Stimulated activated naive B cell treated with anti-CD40 and anti-IgM and Interleukin-4, amounts not matched to agents 10 μg/mL and 1 μg/mL and 100 μg/mL, for 72 hours (primary cell): ENCODE results near the gene SCUBE1.

ENCODE experiments used
- ATAC-seq, 2 donors: fragments of 150-1000 bp; cut with Tn5 transposase; replicated peaks; 2 replicates each; pipeline ENCODE4 v1.10.0; 2021; ENCODE audit warnings: moderate library complexity in 1 of 2
- DNase-seq: peaks from one replicate; pipeline ENCODE4 v3.0.0; 2021
- H3K27ac Mint-ChIP-seq: one replicate; pipeline ENCODE4 v1.8.0; 2022; ENCODE audit warnings: mild to moderate bottlenecking, mixed read lengths
- H3K27me3 Mint-ChIP-seq, 2 donors: one replicate each; pipeline ENCODE4 v1.8.0; 2022; ENCODE audit warnings: mixed read lengths in 2 of 2
- H3K36me3 Mint-ChIP-seq, 2 donors: one replicate each; pipeline ENCODE4 v1.8.0; 2022; ENCODE audit warnings: mixed read lengths in 2 of 2, mild to moderate bottlenecking in 1 of 2
- H3K4me1 Mint-ChIP-seq, 2 donors: one replicate each; pipeline ENCODE4 v1.8.0; 2022; ENCODE audit warnings: mixed read lengths in 2 of 2, mild to moderate bottlenecking in 1 of 2
- H3K4me3 Mint-ChIP-seq, 2 donors: one replicate each; pipeline ENCODE4 v1.8.0; 2022; ENCODE audit warnings: mild to moderate bottlenecking in 2 of 2, mixed read lengths in 2 of 2, moderate library complexity in 1 of 2
- H3K9me3 Mint-ChIP-seq, 2 donors: one replicate each; pipeline ENCODE4 v1.8.0; 2022; ENCODE audit warnings: mixed read lengths in 2 of 2, mild to moderate bottlenecking in 1 of 2

Gene SCUBE1

DNA sequence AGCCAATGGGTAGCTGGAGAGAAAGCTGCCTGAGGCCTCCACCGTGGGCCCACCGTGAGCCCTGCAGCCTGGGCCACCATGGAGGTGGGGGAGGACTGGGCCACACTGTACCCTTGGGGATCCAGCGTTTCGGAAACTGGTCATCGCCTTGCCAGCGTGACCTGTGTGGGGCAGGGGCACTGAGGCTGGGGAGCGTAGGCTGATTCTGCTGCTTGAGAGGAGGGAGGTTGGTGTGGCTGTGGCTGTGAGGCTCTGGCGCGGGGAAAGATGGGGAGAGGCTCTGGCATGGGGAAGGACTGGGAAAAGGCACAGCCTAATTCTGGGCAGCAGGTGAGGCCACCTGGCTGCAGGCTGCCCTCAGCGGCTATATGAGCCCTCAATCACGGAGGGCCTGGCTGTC is 143.6 kb downstream of the SCUBE1 start:
- H3K9me3 Mint-ChIP-seq = no peaks in the 10 kb centered on the region
- no peak overlapping the region for H3K4me3 Mint-ChIP-seq
- ATAC-seq (no peak), DNase-seq (no peak)
- no peak overlapping the region for H3K27ac Mint-ChIP-seq
- H3K27me3 Mint-ChIP-seq = peaks cover 29% of the 10 kb centered on the region in 2 donors
- no peaks in the 10 kb centered on the region for H3K4me1 Mint-ChIP-seq
- no peaks in the 10 kb centered on the region for H3K36me3 Mint-ChIP-seq

DNA sequence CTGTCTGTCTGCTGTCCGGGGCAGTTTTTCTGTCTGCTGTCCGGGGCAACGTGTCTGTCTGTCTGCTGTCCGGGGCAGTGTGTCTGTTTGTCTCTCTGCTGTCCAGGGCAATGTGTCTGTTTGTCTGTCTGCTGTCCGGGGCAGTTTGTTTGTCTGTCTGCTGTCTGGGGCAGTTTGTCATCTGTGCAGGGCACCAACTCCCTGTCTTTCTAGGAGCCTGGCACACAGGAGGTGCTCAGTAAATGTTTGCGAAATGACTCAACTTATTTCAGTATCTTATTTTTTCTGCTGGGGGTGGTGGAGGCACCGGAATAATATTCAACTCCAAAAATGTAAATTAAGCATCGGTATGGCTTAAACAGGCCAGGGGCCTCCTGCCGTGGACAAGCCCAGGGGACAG is 144.2 kb downstream of the SCUBE1 start:
- DNase-seq = no peak
- no peaks in the 10 kb centered on the region for H3K36me3 Mint-ChIP-seq
- H3K27me3 Mint-ChIP-seq = peaks cover 29% of the 10 kb centered on the region in 2 donors
- no peaks in the 10 kb centered on the region for H3K9me3 Mint-ChIP-seq
- H3K4me3 Mint-ChIP-seq = no peak overlapping the region
- no peaks in the 10 kb centered on the region for H3K4me1 Mint-ChIP-seq
- no peak overlapping the region for H3K27ac Mint-ChIP-seq
- ATAC-seq = no peak

DNA sequence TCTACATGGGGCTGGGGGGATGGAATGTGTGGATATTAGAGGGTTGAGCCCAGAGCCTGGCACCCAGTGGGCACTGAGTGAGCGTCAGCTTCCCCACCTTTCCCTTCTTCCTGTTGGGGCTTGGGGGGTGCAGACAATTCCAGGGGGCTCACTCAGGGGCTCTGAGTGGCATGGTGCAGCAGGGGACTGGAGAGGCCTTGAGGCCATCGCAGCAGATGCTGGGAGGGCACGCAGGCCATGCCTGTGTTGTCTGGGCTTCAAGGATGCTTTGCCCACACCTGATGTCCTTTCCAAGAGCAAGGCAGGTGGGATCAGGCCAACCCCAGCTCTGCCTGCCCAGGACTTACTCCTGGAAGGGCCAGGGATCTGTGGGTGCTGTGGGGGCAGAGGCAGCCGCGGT is 145.0 kb downstream of the SCUBE1 start:
- DNase-seq (no peak), ATAC-seq (no peak)
- no peaks in the 10 kb centered on the region for H3K4me1 Mint-ChIP-seq
- no peaks in the 10 kb centered on the region for H3K36me3 Mint-ChIP-seq
- peaks cover 29% of the 10 kb centered on the region in 2 donors for H3K27me3 Mint-ChIP-seq
- H3K4me3 Mint-ChIP-seq = no peak overlapping the region
- H3K27ac Mint-ChIP-seq = no peak overlapping the region
- H3K9me3 Mint-ChIP-seq = no peaks in the 10 kb centered on the region

DNA sequence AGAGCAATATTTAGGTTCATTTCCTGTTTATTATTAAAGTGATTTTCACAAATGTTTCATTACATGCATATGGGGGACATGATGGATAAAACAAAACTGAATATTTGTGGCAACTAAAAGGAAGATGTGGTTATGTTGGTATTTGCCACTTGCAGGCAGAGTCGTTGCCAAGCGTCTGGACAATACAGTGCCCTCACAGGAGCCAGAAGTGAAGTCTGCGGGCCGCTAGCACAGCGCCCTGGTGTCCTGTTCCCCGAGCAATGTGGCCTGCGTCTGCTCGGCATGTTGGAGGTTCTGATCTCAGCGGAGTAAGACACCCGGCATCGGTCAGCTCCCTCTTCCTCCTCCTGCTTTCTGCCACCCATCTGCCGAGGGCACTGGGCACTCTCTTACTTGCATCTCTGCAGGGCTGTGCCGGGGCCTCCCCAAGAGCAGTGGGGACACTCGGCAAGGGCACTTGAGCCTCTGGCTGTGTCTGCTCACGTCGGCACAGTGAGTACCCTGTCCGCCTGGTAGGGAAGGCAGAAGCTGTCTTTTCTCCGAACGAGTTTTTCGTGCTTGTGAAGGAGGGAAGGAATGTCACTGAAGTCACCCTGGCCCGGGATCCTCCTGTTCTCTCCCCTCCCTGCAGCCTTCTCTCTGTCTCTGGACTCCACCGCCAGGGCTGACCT is 145.8 kb downstream of the SCUBE1 start:
- Mint-ChIP-seq H3K36me3 (no peaks in the 10 kb centered on the region), H3K27me3 (peaks cover 29% of the 10 kb centered on the region in 2 donors), H3K4me1 (no peaks in the 10 kb centered on the region), H3K9me3 (no peaks in the 10 kb centered on the region), H3K27ac (no peak overlapping the region), H3K4me3 (no peak overlapping the region)
- no peak for DNase-seq
- ATAC-seq = no peak

DNA sequence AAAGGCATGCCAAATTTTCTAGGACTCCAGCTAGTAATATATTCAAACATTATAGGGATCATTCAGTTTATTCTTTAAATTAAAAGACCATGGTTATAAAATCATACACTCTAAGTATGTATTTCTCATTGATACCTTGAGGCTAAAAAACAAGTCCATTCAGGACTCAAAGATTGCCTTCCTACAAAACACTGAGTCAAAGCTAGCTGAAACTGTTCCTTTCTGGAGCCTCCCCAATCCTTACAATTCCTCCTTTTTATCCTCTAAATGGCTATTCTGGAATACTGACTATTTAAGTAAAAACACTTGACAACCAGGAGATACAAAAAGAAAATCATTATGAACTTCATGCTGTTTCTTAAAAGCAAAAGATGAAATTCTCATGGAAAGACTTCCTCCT is 151.3 kb downstream of the SCUBE1 start:
- H3K4me3 Mint-ChIP-seq = no peak overlapping the region
- DNase-seq (no peak), ATAC-seq (no peak)
- no peak overlapping the region for H3K27ac Mint-ChIP-seq
- peaks cover 11 to 14% of the 10 kb centered on the region in 2 donors for H3K27me3 Mint-ChIP-seq
- peaks cover 3 to 6% of the 10 kb centered on the region in 2 donors for H3K9me3 Mint-ChIP-seq
- H3K4me1 Mint-ChIP-seq = no peaks in the 10 kb centered on the region
- H3K36me3 Mint-ChIP-seq = peaks cover 0 to 4% of the 10 kb centered on the region in 2 donors

DNA sequence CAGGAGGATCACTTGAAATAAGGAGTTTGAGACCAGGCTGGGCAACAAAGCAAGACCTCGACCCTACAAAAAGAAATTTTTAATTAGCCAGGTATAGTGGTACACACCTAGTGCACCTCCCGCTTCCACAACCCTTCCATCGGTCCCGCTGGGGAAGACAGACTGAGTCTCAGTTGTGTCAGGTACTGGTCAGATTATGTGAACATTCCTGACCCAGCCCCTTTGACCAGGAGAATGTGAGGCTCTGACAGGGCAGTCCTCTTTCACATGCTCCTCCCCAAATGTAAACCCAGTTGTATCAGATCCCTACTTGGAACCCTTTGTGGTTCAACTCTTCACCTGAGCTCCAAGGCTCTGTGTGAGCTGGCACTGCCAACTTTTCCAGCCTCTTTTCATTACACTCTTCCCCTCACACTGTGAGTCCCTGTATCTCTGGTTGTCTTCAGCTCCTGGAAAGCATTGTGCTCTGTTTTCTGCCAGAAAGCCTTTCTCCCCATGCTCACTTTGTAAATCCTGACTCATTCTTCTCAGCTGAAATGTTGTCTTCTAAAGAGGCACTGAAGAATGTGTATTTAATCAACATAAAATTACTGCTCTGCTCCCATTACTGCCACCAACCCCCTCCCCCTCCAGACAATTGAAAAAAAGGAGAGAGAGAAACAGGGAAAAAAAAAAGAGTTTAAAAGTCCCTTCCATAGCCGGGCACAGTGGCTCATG is 154.2 kb downstream of the SCUBE1 start:
- ATAC-seq = no peak
- peaks cover 0 to 11% of the 10 kb centered on the region in 2 donors for H3K36me3 Mint-ChIP-seq
- peaks cover 9 to 22% of the 10 kb centered on the region in 2 donors for H3K4me1 Mint-ChIP-seq
- peaks cover 3 to 6% of the 10 kb centered on the region in 2 donors for H3K9me3 Mint-ChIP-seq
- peaks cover 7 to 14% of the 10 kb centered on the region in 2 donors for H3K27me3 Mint-ChIP-seq
- peak overlapping the region; percentile 37 for H3K27ac Mint-ChIP-seq
- no peak for DNase-seq
- peak overlapping the region in 1 of 2 donors; percentile 37 for H3K4me3 Mint-ChIP-seq

DNA sequence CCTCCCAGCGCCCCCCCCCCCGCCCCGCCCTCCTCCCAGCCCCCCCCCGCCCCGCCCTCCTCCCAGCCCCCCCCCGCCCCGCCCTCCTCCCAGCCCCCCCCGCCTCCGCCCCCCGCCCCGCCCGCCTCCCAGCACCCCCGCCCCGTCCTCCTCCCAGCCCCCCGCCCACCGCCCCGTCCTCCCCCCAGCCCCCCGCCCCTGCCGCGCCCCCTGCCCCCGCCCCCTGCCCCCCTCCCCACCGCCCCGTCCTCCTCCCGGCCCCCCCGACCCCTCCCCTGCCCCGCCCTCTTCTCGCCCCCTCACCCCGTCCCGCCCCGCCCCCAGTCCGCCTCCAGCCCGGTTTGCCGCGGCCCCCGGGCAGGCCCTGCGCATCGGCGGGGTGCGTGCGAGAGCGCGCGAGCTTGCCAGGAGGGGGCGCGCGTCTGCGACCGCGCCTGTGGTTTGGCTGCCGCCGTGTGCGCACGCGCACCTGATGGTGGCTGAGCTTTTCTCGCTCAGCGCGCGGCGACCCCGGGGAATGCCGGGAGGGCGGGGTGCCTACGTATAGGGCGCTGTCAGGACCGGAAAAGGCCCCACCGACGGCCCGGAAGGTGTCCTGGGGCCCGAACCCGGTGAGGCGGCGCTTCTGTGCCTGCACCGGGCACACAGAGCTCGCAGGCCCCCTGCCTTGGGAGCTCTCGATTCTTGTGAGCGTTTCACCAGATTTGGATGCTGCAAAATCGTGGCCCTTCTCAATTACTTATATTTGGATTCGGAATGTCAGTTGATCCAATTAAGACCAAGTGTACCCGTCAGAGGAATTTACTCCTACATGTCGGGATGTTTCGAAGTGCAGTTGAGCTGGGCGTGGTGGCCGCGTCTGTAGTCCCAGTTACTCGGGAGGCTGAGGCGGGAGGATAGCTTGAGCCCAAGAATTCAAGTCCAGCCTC is 155.7 kb downstream of the SCUBE1 start:
- peaks cover 7 to 14% of the 10 kb centered on the region in 2 donors for H3K27me3 Mint-ChIP-seq
- peak overlapping the region; percentile 83 to 90 for H3K4me3 Mint-ChIP-seq
- peaks cover 3 to 16% of the 10 kb centered on the region in 2 donors for H3K36me3 Mint-ChIP-seq
- peaks cover 10 to 23% of the 10 kb centered on the region in 2 donors for H3K4me1 Mint-ChIP-seq
- ATAC-seq (peak; percentile 96 to 97), DNase-seq (peak; percentile 98)
- H3K27ac Mint-ChIP-seq = peak overlapping the region; percentile 96
- peaks cover 3 to 6% of the 10 kb centered on the region in 2 donors for H3K9me3 Mint-ChIP-seq

DNA sequence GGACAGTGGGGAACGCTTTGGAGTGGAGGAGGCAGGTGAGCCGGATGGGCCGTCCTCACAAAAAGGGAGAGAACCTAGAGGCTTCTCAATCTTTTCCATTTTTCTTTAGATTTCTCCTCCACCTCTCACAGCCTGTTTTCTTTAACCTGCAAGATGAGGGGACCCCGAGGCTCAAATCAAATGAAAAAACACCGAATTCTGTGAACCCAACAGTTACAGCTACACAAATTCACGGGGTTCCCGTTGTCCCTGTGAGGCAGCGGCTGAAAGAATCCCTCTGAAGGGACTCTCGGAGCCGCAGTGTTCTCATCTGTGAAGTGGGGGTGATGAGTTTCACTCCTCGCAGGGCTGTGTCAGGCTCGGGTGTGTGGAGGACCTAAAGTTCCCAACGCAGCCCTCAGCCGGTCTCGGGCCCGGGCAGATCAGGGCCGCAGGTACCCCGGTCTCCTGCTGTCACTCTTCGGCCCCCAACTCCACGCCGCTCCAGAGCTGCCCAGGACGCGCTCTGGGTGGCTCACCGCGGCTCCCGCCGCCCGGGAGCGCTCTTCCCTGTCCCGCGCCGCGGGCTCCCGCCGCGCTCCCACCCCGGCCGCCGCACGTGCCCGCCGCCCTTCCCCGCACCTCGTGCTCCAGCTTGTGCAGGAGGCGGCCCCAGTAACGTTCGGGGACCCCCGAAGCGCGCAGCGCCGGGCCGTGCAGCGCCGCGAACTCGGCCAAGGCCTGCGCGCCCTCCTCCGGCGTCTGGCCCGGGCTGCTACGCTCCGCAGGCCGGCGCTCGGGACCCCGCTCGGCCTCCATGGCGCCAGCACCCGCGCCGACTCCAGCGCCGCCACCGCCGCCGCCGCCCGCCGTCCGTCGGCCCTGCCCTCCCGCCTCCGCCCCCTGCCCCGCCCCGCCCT is 156.7 kb downstream of the SCUBE1 start, which contains the start of gene TTLL12:
Gene TTLL12 (minus strand): TSS at position 863 of the 899 bp plus-strand sequence. CDS start 65 bp downstream, at position 798.
- H3K36me3 Mint-ChIP-seq = peaks cover 9 to 23% of the 10 kb centered on the region in 2 donors
- ATAC-seq (peak; percentile 44 to 52), DNase-seq (peak; percentile 45)
- H3K9me3 Mint-ChIP-seq = peaks cover 3 to 6% of the 10 kb centered on the region in 2 donors
- H3K27me3 Mint-ChIP-seq = peaks cover 7 to 12% of the 10 kb centered on the region in 2 donors
- H3K4me1 Mint-ChIP-seq = peaks cover 10 to 23% of the 10 kb centered on the region in 2 donors
- H3K27ac Mint-ChIP-seq = peak within 1 kb of the TSS; percentile 96
- peak within 1 kb of the TSS; percentile 83 to 90 for H3K4me3 Mint-ChIP-seq

DNA sequence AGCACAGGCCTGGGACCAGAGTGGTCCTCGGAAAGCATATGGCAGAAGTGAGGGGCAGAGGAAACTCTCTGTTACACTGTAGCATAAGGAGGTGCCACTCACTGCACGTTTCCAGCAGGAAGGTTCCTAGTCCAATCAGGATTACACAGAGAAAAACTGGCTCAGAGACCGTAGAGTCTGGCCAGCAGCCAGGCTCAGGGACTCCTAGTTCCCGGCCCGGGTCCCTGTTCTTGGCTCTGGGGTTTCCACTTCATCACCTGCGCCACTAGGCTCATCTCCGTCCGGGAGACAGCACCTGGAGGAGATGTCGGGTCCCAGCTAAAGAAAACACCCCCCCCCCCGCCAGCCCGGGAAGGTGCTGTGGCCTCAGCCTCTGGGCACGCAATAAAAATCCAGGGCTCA is 157.3 kb downstream of the SCUBE1 start:
- Mint-ChIP-seq H3K9me3 (peaks cover 0 to under 1% of the 10 kb centered on the region in 2 donors), H3K4me3 (peak overlapping the region; percentile 80 to 82), H3K4me1 (peaks cover 10 to 23% of the 10 kb centered on the region in 2 donors), H3K27ac (no peak overlapping the region), H3K36me3 (peaks cover 9 to 25% of the 10 kb centered on the region in 2 donors), H3K27me3 (peaks cover 2 to 5% of the 10 kb centered on the region in 2 donors)
- ATAC-seq (no peak), DNase-seq (no peak)

DNA sequence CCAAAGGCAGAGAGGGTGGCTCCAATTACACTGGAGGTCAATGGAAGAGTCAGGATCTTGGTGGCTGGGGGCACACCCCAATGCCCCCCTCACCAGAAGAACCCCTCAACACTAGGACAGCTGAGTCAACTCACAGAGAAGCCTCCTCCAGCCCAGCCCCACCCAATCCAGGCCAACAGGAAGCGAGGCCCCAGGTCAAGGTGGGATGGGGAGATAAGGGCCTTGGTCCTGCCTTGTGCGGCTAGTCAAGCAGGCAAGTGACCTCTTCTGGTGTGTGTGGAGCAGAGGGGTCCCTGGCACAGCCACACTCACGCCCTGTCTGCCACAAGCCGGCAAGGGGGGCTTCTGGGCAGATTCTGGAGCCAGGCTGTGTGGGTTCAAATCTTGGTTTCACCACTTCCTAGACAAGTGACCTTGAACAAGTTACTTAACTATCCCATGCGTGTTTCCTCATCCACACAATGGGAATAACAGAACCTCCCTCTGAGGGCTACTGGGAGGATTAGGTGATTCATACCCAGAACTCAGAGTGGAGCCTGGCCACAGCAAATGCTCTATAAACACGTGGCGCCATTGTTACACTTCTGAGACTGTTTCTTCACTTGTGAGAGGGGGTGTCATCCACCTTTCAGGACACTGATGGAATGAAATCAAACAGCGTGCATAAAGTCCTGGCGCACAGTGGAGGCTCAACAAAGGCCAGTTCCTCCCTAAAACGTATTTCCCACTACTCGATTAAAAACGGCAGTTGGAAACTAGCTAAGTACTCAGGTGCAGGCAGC is 159.5 kb downstream of the SCUBE1 start:
- peaks cover 27 to 41% of the 10 kb centered on the region in 2 donors for H3K36me3 Mint-ChIP-seq

DNA sequence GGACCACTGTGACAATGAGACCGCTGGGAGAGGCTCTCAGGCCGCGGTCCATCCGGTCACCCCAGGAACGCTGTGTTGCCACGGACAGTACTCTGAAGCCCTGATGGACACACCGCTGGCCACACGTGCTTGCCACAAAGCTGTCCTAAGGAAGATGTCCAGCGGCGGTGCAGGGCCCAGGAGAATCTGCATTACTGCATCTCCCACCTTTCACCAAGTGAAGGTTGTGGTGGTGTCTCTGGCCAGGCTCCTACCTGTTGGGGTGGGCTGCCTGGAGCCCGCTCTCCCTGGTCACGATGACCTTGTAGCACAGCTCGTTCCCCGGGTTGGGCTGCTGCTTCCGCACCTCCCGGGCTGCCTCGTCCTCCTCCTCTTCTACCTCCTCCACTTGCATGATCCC is 160.4 kb downstream of the SCUBE1 start:
- DNase-seq (no peak), ATAC-seq (no peak)
- peaks cover 10 to 23% of the 10 kb centered on the region in 2 donors for H3K4me1 Mint-ChIP-seq
- H3K36me3 Mint-ChIP-seq = peaks cover 31 to 47% of the 10 kb centered on the region in 2 donors
- no peaks in the 10 kb centered on the region for H3K27me3 Mint-ChIP-seq
- H3K9me3 Mint-ChIP-seq = no peaks in the 10 kb centered on the region
- no peak overlapping the region for H3K4me3 Mint-ChIP-seq
- peak overlapping the region; percentile 75 for H3K27ac Mint-ChIP-seq

More for the DNA sequence above, 159.5 kb downstream of the SCUBE1 start:
- Mint-ChIP-seq H3K27me3 (no peaks in the 10 kb centered on the region), H3K27ac (no peak overlapping the region), H3K4me1 (peaks cover 10 to 23% of the 10 kb centered on the region in 2 donors), H3K4me3 (no peak overlapping the region), H3K9me3 (no peaks in the 10 kb centered on the region)
- no peak for ATAC-seq
- DNase-seq = no peak

DNA sequence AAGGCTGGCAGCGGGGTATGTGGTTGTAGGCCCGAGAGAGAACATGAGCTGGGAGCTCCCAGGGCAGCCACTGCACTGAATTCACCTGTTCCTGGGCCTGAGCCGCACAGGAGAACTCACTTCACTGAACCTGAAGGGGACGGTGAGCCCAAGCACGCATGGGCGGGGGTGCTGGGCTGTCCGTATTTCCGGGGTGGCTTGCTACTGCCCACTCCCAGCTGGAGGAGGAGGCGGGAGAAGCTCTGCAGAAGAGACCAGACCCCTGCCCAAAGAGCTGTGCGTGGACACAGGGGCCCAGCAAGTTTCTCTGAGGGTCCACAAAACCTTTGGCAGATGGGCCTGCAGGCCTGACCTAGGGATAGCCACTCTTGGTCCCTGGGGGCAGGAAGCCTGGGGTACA is 161.1 kb downstream of the SCUBE1 start:
- no peaks in the 10 kb centered on the region for H3K9me3 Mint-ChIP-seq
- peaks cover 10 to 23% of the 10 kb centered on the region in 2 donors for H3K4me1 Mint-ChIP-seq
- H3K27me3 Mint-ChIP-seq = no peaks in the 10 kb centered on the region
- peaks cover 34 to 52% of the 10 kb centered on the region in 2 donors for H3K36me3 Mint-ChIP-seq
- no peak for ATAC-seq
- H3K4me3 Mint-ChIP-seq = no peak overlapping the region
- H3K27ac Mint-ChIP-seq = no peak overlapping the region
- DNase-seq = no peak
